ENCODE results near the gene TSPAN15. TPM values are rescaled to one million over a fixed set of nuclear protein-coding genes. Genes with fewer than 3 reads are reported as not detected.

Gene TSPAN15
- total RNA-seq, 2 experiments from 2014 or later = 2.4 to 3.1 TPM

DNA sequence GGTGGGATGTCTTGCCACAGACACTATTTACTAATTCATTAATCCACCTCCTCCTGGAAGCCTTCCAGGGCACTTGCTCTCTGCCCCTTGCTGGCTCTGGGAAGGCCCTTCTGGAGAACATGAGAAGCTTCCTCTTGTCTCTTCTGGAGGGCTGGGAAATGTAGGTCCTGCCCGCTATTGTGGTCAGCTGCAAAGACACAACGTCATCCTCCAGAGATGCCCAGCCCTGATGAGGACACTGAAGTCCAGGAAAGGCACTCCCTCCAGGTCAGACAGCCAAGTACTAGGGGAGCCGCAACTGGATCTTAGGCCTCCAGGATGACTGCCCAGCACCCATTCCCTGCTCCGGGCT, 24.9 kb upstream of the TSPAN15 start:
- BruUV-seq (replicated peaks) = no TSS peak
- CTCF ChIA-PET (ENCODE audit: unreplicated experiment) = no interaction called here
- Histone ChIP-seq H3K27ac (ENCODE audit: low read depth, low read length, poor library complexity, severe bottlenecking) (no peak overlapping the region), H4K20me1 (ENCODE audit: insufficient read depth, low read length) (no peaks in the 10 kb centered on the region), H3K36me3 (ENCODE audit: insufficient read depth, low read length) (no peaks in the 10 kb centered on the region), H3K9me3 (ENCODE audit: low read length) (no peaks in the 10 kb centered on the region), H3K4me1 (ENCODE audit: insufficient read depth, low read length, poor library complexity, severe bottlenecking) (peaks cover 7% of the 10 kb centered on the region), H3K4me2 (ENCODE audit: low read length) (no peak overlapping the region), H2AFZ (ENCODE audit: low read length) (peak overlapping the region; percentile 53; the same call in 1 of the 2 replicates), H3K4me3 (ENCODE audit: low read depth, low read length, poor library complexity, severe bottlenecking) (no peak overlapping the region), H3K9me2 (ENCODE audit: insufficient read depth, low read length) (no peaks in the 10 kb centered on the region), H3K79me2 (ENCODE audit: insufficient read depth, low read depth, low read length) (no peaks in the 10 kb centered on the region)
- intact Hi-C loops (cut with micrococcal nuclease; ENCODE audit: unreplicated experiment) = loop anchor here (5.0 kb wide), 1 partner anchor 211 kb away; no protein-coding TSS in a partner anchor
- no peak for TF ChIP-seq EZH2phosphoT487 (IDR thresholded peaks at IDR 0.05; ENCODE audit: borderline replicate concordance, low read depth, low read length)
- TF ChIP-seq, protein P1, sequence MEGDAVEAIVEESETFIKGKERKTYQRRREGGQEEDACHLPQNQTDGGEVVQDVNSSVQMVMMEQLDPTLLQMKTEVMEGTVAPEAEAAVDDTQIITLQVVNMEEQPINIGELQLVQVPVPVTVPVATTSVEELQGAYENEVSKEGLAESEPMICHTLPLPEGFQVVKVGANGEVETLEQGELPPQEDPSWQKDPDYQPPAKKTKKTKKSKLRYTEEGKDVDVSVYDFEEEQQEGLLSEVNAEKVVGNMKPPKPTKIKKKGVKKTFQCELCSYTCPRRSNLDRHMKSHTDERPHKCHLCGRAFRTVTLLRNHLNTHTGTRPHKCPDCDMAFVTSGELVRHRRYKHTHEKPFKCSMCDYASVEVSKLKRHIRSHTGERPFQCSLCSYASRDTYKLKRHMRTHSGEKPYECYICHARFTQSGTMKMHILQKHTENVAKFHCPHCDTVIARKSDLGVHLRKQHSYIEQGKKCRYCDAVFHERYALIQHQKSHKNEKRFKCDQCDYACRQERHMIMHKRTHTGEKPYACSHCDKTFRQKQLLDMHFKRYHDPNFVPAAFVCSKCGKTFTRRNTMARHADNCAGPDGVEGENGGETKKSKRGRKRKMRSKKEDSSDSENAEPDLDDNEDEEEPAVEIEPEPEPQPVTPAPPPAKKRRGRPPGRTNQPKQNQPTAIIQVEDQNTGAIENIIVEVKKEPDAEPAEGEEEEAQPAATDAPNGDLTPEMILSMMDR (conservative IDR thresholded peaks at IDR 0.05; ENCODE audit: low read length) = no peak
- POLR2A ChIA-PET = no interaction called here
- DNase-seq (ENCODE audit: low spot score) = no peak

- no peaks in the 10 kb centered on the region for H3K9me3 ChIP-seq (ENCODE audit: low read length)
- H3K27ac ChIP-seq (ENCODE audit: low read depth, low read length, poor library complexity, severe bottlenecking) = no peak overlapping the region
- no peak for DNase-seq (ENCODE audit: low spot score)
- intact Hi-C loops (cut with micrococcal nuclease; ENCODE audit: unreplicated experiment) = loop anchor here (5.0 kb wide), 1 partner anchor 209 kb away; no protein-coding TSS in a partner anchor
- BruUV-seq (replicated peaks) = no TSS peak
- no peaks in the 10 kb centered on the region for H3K79me2 ChIP-seq (ENCODE audit: insufficient read depth, low read depth, low read length)
- ChIA-PET POLR2A (no interaction called here), CTCF (ENCODE audit: unreplicated experiment) (no interaction called here)
- H3K4me2 ChIP-seq (ENCODE audit: low read length) = no peak overlapping the region
- H2AFZ ChIP-seq (ENCODE audit: low read length) = no peak overlapping the region
- no peaks in the 10 kb centered on the region for H3K36me3 ChIP-seq (ENCODE audit: insufficient read depth, low read length)
- peaks cover 7% of the 10 kb centered on the region for H3K4me1 ChIP-seq (ENCODE audit: insufficient read depth, low read length, poor library complexity, severe bottlenecking)
- no peaks in the 10 kb centered on the region for H3K9me2 ChIP-seq (ENCODE audit: insufficient read depth, low read length)
- no peak for TF ChIP-seq EZH2phosphoT487 (IDR thresholded peaks at IDR 0.05; ENCODE audit: borderline replicate concordance, low read depth, low read length)
- TF ChIP-seq, protein P1 (conservative IDR thresholded peaks at IDR 0.05; ENCODE audit: low read length) = no peak
- no peaks in the 10 kb centered on the region for H4K20me1 ChIP-seq (ENCODE audit: insufficient read depth, low read length)
- no peak overlapping the region for H3K4me3 ChIP-seq (ENCODE audit: low read depth, low read length, poor library complexity, severe bottlenecking)
Measured at GRCh38 chr10:69428165-69428564, 23.1 kb upstream of the TSPAN15 start.

- Histone ChIP-seq H3K79me2 (ENCODE audit: insufficient read depth, low read depth, low read length) (no peaks in the 10 kb centered on the region), H3K4me1 (ENCODE audit: insufficient read depth, low read length, poor library complexity, severe bottlenecking) (no peaks in the 10 kb centered on the region), H3K9me2 (ENCODE audit: insufficient read depth, low read length) (no peaks in the 10 kb centered on the region), H4K20me1 (ENCODE audit: insufficient read depth, low read length) (no peaks in the 10 kb centered on the region), H3K36me3 (ENCODE audit: insufficient read depth, low read length) (no peaks in the 10 kb centered on the region), H3K4me2 (ENCODE audit: low read length) (no peak overlapping the region), H3K27ac (ENCODE audit: low read depth, low read length, poor library complexity, severe bottlenecking) (no peak overlapping the region), H3K4me3 (ENCODE audit: low read depth, low read length, poor library complexity, severe bottlenecking) (no peak overlapping the region), H2AFZ (ENCODE audit: low read length) (no peak overlapping the region), H3K9me3 (ENCODE audit: low read length) (no peaks in the 10 kb centered on the region)
- BruUV-seq (replicated peaks) = no TSS peak
- intact Hi-C loops (cut with micrococcal nuclease; ENCODE audit: unreplicated experiment) = no loop called here
- ChIA-PET CTCF (ENCODE audit: unreplicated experiment) (no interaction called here), POLR2A (interaction anchor here (0.6 kb wide), 1 partner anchor 339 kb away, joined by 4 read pairs; no protein-coding TSS in a partner anchor)
- DNase-seq (ENCODE audit: low spot score) = no peak
- no peak for TF ChIP-seq EZH2phosphoT487 (IDR thresholded peaks at IDR 0.05; ENCODE audit: borderline replicate concordance, low read depth, low read length)
- TF ChIP-seq, protein P1 (conservative IDR thresholded peaks at IDR 0.05; ENCODE audit: low read length) = no peak
Measured at GRCh38 chr10:69434169-69434568, 17.1 kb upstream of the TSPAN15 start.
